Measurements from ENCODE around the gene NHERF2.

Gene NHERF2

GRCh38 chr16:2026461-2027023 is at the start of gene NHERF2:
TSS of gene NHERF2 (plus strand) at chr16:2026902. CDS start at chr16:2027006, 104 bp downstream.
- peak; percentile 25; the same call in 1 of the 2 replicates for TF ChIP-seq TAF1 (IDR thresholded peaks at IDR 0.05; ENCODE audit: low read depth)
- TF ChIP-seq RAD21 (IDR thresholded peaks at IDR 0.05; ENCODE audit: low read depth) = no peak
- TF ChIP-seq EGR1 (IDR thresholded peaks at IDR 0.05) = peak; percentile 58

- TF ChIP-seq TCF12 (IDR thresholded peaks at IDR 0.05; ENCODE audit: low read depth) = no peak
- no peak for TF ChIP-seq ZBTB7A (IDR thresholded peaks at IDR 0.05; ENCODE audit: low read depth)
- TF ChIP-seq REST (IDR thresholded peaks at IDR 0.05; ENCODE audit: low read depth) = no peak
These were observed 49.5 kb upstream of the NHERF2 start for GRCh38 chr16:1976951-1977874.

GRCh38 chr16:1977875-1978268 is 48.8 kb upstream of the NHERF2 start:
- TF ChIP-seq USF1 (IDR thresholded peaks at IDR 0.05) (no peak), ZBTB7A (IDR thresholded peaks at IDR 0.05; ENCODE audit: low read depth) (peak; percentile 64; the same call in 1 of the 2 replicates)

- no peak for TF ChIP-seq USF1 (IDR thresholded peaks at IDR 0.05)
- TF ChIP-seq NFIC (IDR thresholded peaks at IDR 0.05) = peak; percentile 32; the same call in 1 of the 2 replicates
These were observed 48.1 kb upstream of the NHERF2 start for GRCh38 chr16:1978476-1979120.

GRCh38 chr16:1979271-1980029 is 47.3 kb upstream of the NHERF2 start:
- TF ChIP-seq CREB1 (IDR thresholded peaks at IDR 0.05; ENCODE audit: low read depth) (peak; percentile 54), TAF1 (IDR thresholded peaks at IDR 0.05; ENCODE audit: low read depth) (no peak), YY1 (IDR thresholded peaks at IDR 0.05; ENCODE audit: low read depth) (no peak), USF1 (IDR thresholded peaks at IDR 0.05) (no peak), EP300 (IDR thresholded peaks at IDR 0.05; ENCODE audit: borderline replicate concordance) (no peak), TEAD4 (IDR thresholded peaks at IDR 0.05) (peak; percentile 16), CEBPB (IDR thresholded peaks at IDR 0.05) (no peak), REST (IDR thresholded peaks at IDR 0.05; ENCODE audit: low read depth) (no peak), FOXM1 (IDR thresholded peaks at IDR 0.05; ENCODE audit: borderline replicate concordance, low read depth) (no peak), ZBTB7A (IDR thresholded peaks at IDR 0.05; ENCODE audit: low read depth) (no peak), MAX (IDR thresholded peaks at IDR 0.05) (peak; percentile 72; the same call in 1 of the 2 replicates), NFIC (IDR thresholded peaks at IDR 0.05) (no peak), TCF12 (IDR thresholded peaks at IDR 0.05; ENCODE audit: low read depth) (0 out of 2 replicates have a peak, but pooled peaks have one; percentile 47), EGR1 (IDR thresholded peaks at IDR 0.05) (peak; percentile 35; the same call in 1 of the 2 replicates), RAD21 (IDR thresholded peaks at IDR 0.05; ENCODE audit: low read depth) (no peak)

All from Ishikawa (cell line).